HL-60 (cell line): ENCODE results near the gene MYCBPAP.
A peak's percentile ranks its signal among the peaks of the same experiment; 100 is the strongest.

Experiments used
- DNase-seq, 2 experiments: peaks; one replicate each; pipeline ENCODE4 v3.0.0-alpha.2; 2010 to 2020; ENCODE audit warnings: low read depth in 1 of 2, low spot score in 1 of 2
- H3K27ac ChIP-seq: fragments of 250-450 bp; sonication (Bioruptor Pico); replicated peaks from 2 replicates; pipeline ENCODE4 v1.5.1; 2020; ENCODE audit warnings: mild to moderate bottlenecking, moderate library complexity
- H3K27me3 ChIP-seq: fragments of 250-450 bp; sonication (Bioruptor Pico); 2 replicates; pipeline ENCODE4 v1.5.1; 2021; ENCODE audit warnings: mild to moderate bottlenecking, moderate library complexity; ENCODE audit not compliant: insufficient read depth, poor library complexity, severe bottlenecking
- H3K4me3 ChIP-seq: replicated peaks from 2 replicates; pipeline ENCODE4 v1.5.1; 2011; ENCODE audit warnings: mild to moderate bottlenecking, control low read depth, low read length; ENCODE audit not compliant: insufficient read depth
- CTCF ChIP-seq: IDR thresholded peaks from one replicate; pipeline ENCODE4 v1.5.1; 2011; ENCODE audit warnings: low read length, control low read depth, inconsistent platforms; ENCODE audit not compliant: insufficient read depth
- GABPA ChIP-seq: IDR thresholded peaks from 2 replicates; pipeline ENCODE4 v1.6.1; 2012; ENCODE audit warnings: low read depth
- POLR2AphosphoS5 ChIP-seq: IDR thresholded peaks from 2 replicates; pipeline ENCODE4 v1.6.1; 2012; ENCODE audit warnings: low read depth
- SPI1 ChIP-seq: IDR thresholded peaks from 2 replicates; pipeline ENCODE4 v1.6.1; 2012; ENCODE audit warnings: low read depth, mild to moderate bottlenecking, borderline replicate concordance
- TF ChIP-seq, protein P1 (sequence below): IDR thresholded peaks from 2 replicates; pipeline ENCODE4 v1.6.1; 2012; ENCODE audit warnings: low read depth; ENCODE audit not compliant: insufficient replicate concordance

Gene MYCBPAP

GRCh38 chr17:50532452-50533024, 24.3 kb downstream of the MYCBPAP start, which contains the start of gene EPN3:
Gene EPN3 (plus strand): TSS chr17:50532735. CDS start chr17:50536557, 3,822 bp downstream.
- no peak for DNase-seq
- no peak within 1 kb of the TSS for H3K4me3 ChIP-seq
- peaks cover 31% of the 10 kb centered on the region for H3K27me3 ChIP-seq
- TF ChIP-seq SPI1 (peak; percentile 32; the same call in 1 of the 2 replicates), CTCF (no peak), POLR2AphosphoS5 (no peak), GABPA (no peak)
- TF ChIP-seq, protein P1, sequence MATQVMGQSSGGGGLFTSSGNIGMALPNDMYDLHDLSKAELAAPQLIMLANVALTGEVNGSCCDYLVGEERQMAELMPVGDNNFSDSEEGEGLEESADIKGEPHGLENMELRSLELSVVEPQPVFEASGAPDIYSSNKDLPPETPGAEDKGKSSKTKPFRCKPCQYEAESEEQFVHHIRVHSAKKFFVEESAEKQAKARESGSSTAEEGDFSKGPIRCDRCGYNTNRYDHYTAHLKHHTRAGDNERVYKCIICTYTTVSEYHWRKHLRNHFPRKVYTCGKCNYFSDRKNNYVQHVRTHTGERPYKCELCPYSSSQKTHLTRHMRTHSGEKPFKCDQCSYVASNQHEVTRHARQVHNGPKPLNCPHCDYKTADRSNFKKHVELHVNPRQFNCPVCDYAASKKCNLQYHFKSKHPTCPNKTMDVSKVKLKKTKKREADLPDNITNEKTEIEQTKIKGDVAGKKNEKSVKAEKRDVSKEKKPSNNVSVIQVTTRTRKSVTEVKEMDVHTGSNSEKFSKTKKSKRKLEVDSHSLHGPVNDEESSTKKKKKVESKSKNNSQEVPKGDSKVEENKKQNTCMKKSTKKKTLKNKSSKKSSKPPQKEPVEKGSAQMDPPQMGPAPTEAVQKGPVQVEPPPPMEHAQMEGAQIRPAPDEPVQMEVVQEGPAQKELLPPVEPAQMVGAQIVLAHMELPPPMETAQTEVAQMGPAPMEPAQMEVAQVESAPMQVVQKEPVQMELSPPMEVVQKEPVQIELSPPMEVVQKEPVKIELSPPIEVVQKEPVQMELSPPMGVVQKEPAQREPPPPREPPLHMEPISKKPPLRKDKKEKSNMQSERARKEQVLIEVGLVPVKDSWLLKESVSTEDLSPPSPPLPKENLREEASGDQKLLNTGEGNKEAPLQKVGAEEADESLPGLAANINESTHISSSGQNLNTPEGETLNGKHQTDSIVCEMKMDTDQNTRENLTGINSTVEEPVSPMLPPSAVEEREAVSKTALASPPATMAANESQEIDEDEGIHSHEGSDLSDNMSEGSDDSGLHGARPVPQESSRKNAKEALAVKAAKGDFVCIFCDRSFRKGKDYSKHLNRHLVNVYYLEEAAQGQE, result no peak
- no peak within 1 kb of the TSS for H3K27ac ChIP-seq

- Histone ChIP-seq H3K4me3 (no peak overlapping the region), H3K27me3 (peaks cover 31% of the 10 kb centered on the region), H3K27ac (no peak overlapping the region)
- DNase-seq, result no peak
- TF ChIP-seq, protein P1, result no peak
- TF ChIP-seq SPI1 (no peak), GABPA (no peak), POLR2AphosphoS5 (no peak), CTCF (no peak)
Measured at GRCh38 chr17:50533185-50533584, 24.9 kb downstream of the MYCBPAP start.

DNA sequence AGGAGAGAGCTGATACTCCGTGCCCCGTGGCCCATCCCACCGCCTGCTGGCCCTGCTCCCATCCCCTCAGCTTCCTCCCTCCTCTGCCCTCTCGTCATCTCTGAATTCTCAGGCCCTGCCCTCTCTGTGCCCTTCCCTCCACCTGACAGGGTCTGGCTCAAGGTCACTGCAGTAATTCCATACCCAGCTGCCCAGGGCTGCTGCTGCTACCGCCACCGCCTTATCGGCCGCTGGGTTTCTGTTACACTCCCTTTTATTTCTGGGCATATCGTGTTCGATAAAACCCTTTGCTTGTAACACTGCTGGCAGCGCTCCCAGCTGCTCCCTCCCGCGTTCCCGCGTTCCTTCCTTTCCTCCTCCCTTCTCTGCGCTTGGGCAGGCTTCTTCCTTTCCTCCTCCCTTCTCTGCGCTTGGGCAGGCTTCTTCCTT, 25.5 kb downstream of the MYCBPAP start:
- H3K4me3 ChIP-seq, result no peak overlapping the region
- peaks cover 31% of the 10 kb centered on the region for H3K27me3 ChIP-seq
- no peak overlapping the region for H3K27ac ChIP-seq
- TF ChIP-seq GABPA (no peak), SPI1 (no peak), CTCF (no peak), POLR2AphosphoS5 (no peak)
- TF ChIP-seq, protein P1, result no peak
- DNase-seq, result no peak
